B cell (primary cell): ENCODE measurements around the gene ZFPM1. TPM values are rescaled to one million over a fixed set of nuclear protein-coding genes. Genes with fewer than 3 reads are reported as not detected.
A peak's percentile ranks its signal among the peaks of the same experiment; 100 is the strongest.

Experiments
- ATAC-seq: fragments of 200-7000 bp; cut with Tn5 transposase; one replicate; pipeline ENCODE4 v1.10.0; 2021; ENCODE audit warnings: low read depth, mild to moderate bottlenecking, moderate number of reproducible peaks, moderate library complexity
- CTCF ChIA-PET: fragments of 350-600 bp; sonication (Branson Sonifier 250); formaldehyde crosslinking; loops from one replicate; lab custom pipeline; 2021; ENCODE audit warnings: antibody characterized with exemption, inconsistent platforms; lab: Charles Lee
- POLR2A ChIA-PET: fragments of 350-600 bp; sonication (Branson Sonifier 250); formaldehyde crosslinking; loops from one replicate; lab custom pipeline; 2021; ENCODE audit warnings: antibody characterized with exemption; lab: Charles Lee
- DNase-seq: peaks from one replicate; pipeline ENCODE4 v3.0.0; 2013
- H2AFZ ChIP-seq: 2 replicates; pipeline ENCODE4 v1.6.1; 2012; ENCODE audit warnings: mild to moderate bottlenecking, low read depth, low read length; ENCODE audit not compliant: insufficient read depth, poor library complexity, severe bottlenecking
- H3K27ac ChIP-seq, 2 donors: 1 replicate in 1 of 2; 2 replicates in 1 of 2; pipeline ENCODE4 v1.5.1; 2012 to 2013; ENCODE audit warnings: low read length in 2 of 2, mild to moderate bottlenecking in 2 of 2, moderate library complexity in 1 of 2
- H3K27me3 ChIP-seq, 4 experiments: fragments of 200-600 bp in 1 of 4; sonication (generic) in 1 of 4; replicated peaks in 1 of 4; 1 replicate in 2 of 4; 2 replicates in 2 of 4; pipeline versions ENCODE4 v1.6.1 to v1.7.0; 2013 to 2016; ENCODE audit warnings: low read length in 3 of 4, mild to moderate bottlenecking in 2 of 4, mixed read lengths in 1 of 4, moderate library complexity in 1 of 4; ENCODE audit not compliant: insufficient read depth in 4 of 4, control insufficient read depth in 3 of 4; ENCODE audit errors: control extremely low read depth in 1 of 4
- H3K36me3 ChIP-seq, 2 experiments: replicated peaks in 1 of 2; 1 replicate in 1 of 2; 2 replicates in 1 of 2; pipeline versions ENCODE4 v1.6.1 to v1.7.1; 2013; ENCODE audit warnings: low read length in 1 of 2; ENCODE audit not compliant: insufficient read depth in 2 of 2, control insufficient read depth in 1 of 2; ENCODE audit errors: control extremely low read depth in 1 of 2, extremely low read depth in 1 of 2
- H3K4me1 ChIP-seq, 2 donors: fragments of 200-600 bp in 1 of 2; sonication (generic) in 1 of 2; 1 replicate in 1 of 2; 2 replicates in 1 of 2; pipeline versions ENCODE4 v1.5.1 to v1.6.1; 2013 to 2017; ENCODE audit warnings: low read length in 2 of 2; ENCODE audit not compliant: control insufficient read depth in 2 of 2, insufficient read depth in 2 of 2
- H3K4me2 ChIP-seq: replicated peaks from 2 replicates; pipeline ENCODE3; 2012; ENCODE audit warnings: mild to moderate bottlenecking, low read depth, low read length; ENCODE audit not compliant: poor library complexity, severe bottlenecking
- H3K4me3 ChIP-seq, 5 experiments: fragments of 200-600 bp in 1 of 5; sonication (generic) in 1 of 5; 1 replicate in 3 of 5; 2 replicates in 2 of 5; pipeline versions ENCODE4 v1.5.1 to v1.7.0; 2011 to 2016; ENCODE audit warnings: low read length in 4 of 5, mild to moderate bottlenecking in 4 of 5, low read depth in 2 of 5, control low read depth in 1 of 5, moderate library complexity in 1 of 5; ENCODE audit not compliant: insufficient read depth in 1 of 5; ENCODE audit errors: control extremely low read depth in 1 of 5, extremely low read depth in 1 of 5
- H3K79me2 ChIP-seq: fragments of 200-600 bp; sonication (generic); one replicate; pipeline ENCODE4 v1.6.0; 2016; ENCODE audit warnings: low read length; ENCODE audit not compliant: control insufficient read depth, insufficient read depth
- H3K9ac ChIP-seq: fragments of 200-600 bp; sonication (generic); 2 replicates; pipeline ENCODE4 v1.6.1; 2017; ENCODE audit warnings: mild to moderate bottlenecking, low read length, moderate library complexity
- H3K9me3 ChIP-seq, 3 donors: one replicate each; pipeline versions ENCODE4 v1.6.1 to v1.7.1; 2013; ENCODE audit warnings: low read length in 2 of 3; ENCODE audit not compliant: control insufficient read depth in 2 of 3, insufficient read depth in 1 of 3; ENCODE audit errors: control extremely low read depth in 1 of 3
- H4K20me1 ChIP-seq: 2 replicates; pipeline ENCODE4 v1.6.0; 2012; ENCODE audit warnings: mild to moderate bottlenecking, low read length; ENCODE audit not compliant: insufficient read depth, control insufficient read depth, poor library complexity, severe bottlenecking
- H3K27ac Mint-ChIP-seq: one replicate; pipeline ENCODE4 v1.8.0; 2021; ENCODE audit warnings: mixed read lengths
- H3K27me3 Mint-ChIP-seq: one replicate; pipeline ENCODE4 v1.8.0; 2021; ENCODE audit warnings: mixed read lengths
- H3K4me1 Mint-ChIP-seq: one replicate; pipeline ENCODE4 v1.8.0; 2021; ENCODE audit warnings: mixed read lengths
- H3K4me3 Mint-ChIP-seq: one replicate; pipeline ENCODE4 v1.8.0; 2021; ENCODE audit warnings: mixed read lengths
- H3K9me3 Mint-ChIP-seq: one replicate; pipeline ENCODE4 v1.8.0; 2022; ENCODE audit warnings: mixed read lengths; ENCODE audit not compliant: insufficient read depth
- EZH2 ChIP-seq: IDR thresholded peaks from 2 replicates; pipeline ENCODE4 v1.6.1; 2012; ENCODE audit warnings: borderline replicate concordance, low read depth, mild to moderate bottlenecking, moderate library complexity, low read length; ENCODE audit not compliant: insufficient read depth, poor library complexity, severe bottlenecking
- WGBS: methylation state at CpG from one replicate; pipeline ENCODE4 v1.1.5; 2013; ENCODE audit warnings: missing lambda C conversion rate; ENCODE audit not compliant: insufficient coverage; 5-methylcytosine and 5-hydroxymethylcytosine counted together
- intact Hi-C: fragments of 100-400 bp; cut with micrococcal nuclease; formaldehyde crosslinking; loops from one replicate; pipeline ENCODE4 v1.10.0; 2022
- polyA plus RNA-seq: library from polyadenylated mRNA; depleted of rRNA; stranded (reverse); fragments of >200 nt; gene quantifications from 2 replicates; pipeline ENCODE4 v1.2.3, GENCODE V29; 2012
- total RNA-seq, 2 donors: library from RNA; stranded (reverse); fragments of 120-200 nt in 1 of 2; gene quantifications; 1 replicate in 1 of 2; 2 replicates in 1 of 2; pipeline versions ENCODE4 v1.2.3 to v1.2.4, GENCODE V29; 2013 to 2022
- TF ChIP-seq, protein P1 (sequence below): fragments of 200-600 bp; IDR thresholded peaks from one replicate; pipeline ENCODE4 v1.8.0; 2022; ENCODE audit warnings: antibody characterized with exemption, mild to moderate bottlenecking

The ZFPM1 gene
- total and polyA plus RNA-seq, 2 donors (not counting 1 experiment from before 2014, with no cell fraction given) = 4.3 to 34.6 TPM

DNA sequence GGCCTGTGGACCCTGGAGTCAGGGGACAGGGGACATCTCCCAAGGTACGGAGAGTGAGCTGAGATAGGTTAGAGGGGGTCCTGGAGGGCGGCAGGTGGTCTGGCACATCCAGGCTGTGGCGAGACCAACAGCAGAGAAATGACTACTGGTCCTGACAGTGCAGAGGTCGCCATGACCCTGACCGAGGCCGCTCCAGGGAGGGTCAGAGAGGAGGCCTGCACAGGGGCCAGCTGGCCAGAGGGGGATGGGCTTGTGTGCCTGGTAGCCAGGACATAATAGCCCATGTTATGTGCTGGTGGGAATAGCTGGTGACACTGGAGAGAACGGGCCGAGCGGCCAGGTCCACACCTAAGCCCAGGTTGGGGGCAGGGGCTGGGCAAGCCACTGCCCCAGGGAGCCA, 76.5 kb downstream of the ZFPM1 start:
- no peaks in the 10 kb centered on the region for H3K79me2 ChIP-seq
- no peak overlapping the region for H3K4me2 ChIP-seq
- H3K27me3 ChIP-seq = no peaks in the 10 kb centered on the region
- TF ChIP-seq, protein P1, sequence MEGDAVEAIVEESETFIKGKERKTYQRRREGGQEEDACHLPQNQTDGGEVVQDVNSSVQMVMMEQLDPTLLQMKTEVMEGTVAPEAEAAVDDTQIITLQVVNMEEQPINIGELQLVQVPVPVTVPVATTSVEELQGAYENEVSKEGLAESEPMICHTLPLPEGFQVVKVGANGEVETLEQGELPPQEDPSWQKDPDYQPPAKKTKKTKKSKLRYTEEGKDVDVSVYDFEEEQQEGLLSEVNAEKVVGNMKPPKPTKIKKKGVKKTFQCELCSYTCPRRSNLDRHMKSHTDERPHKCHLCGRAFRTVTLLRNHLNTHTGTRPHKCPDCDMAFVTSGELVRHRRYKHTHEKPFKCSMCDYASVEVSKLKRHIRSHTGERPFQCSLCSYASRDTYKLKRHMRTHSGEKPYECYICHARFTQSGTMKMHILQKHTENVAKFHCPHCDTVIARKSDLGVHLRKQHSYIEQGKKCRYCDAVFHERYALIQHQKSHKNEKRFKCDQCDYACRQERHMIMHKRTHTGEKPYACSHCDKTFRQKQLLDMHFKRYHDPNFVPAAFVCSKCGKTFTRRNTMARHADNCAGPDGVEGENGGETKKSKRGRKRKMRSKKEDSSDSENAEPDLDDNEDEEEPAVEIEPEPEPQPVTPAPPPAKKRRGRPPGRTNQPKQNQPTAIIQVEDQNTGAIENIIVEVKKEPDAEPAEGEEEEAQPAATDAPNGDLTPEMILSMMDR = no peak
- no peak for TF ChIP-seq EZH2
- no peaks in the 10 kb centered on the region for H3K9me3 ChIP-seq
- no peaks in the 10 kb centered on the region for H3K36me3 ChIP-seq
- H2AFZ ChIP-seq = no peak overlapping the region
- H3K27ac ChIP-seq = no peak overlapping the region
- intact Hi-C loops = no loop called here
- no peak overlapping the region for H3K9ac ChIP-seq
- H3K9me3 Mint-ChIP-seq = no peaks in the 10 kb centered on the region
- no peak overlapping the region for H3K4me3 ChIP-seq
- H3K4me1 ChIP-seq = peaks cover 0 to 6% of the 10 kb centered on the region in 2 donors
- peaks cover 5% of the 10 kb centered on the region for H3K4me1 Mint-ChIP-seq
- DNase-seq (no peak), ATAC-seq (no peak)
- POLR2A ChIA-PET = no interaction called here
- H3K27ac Mint-ChIP-seq = no peak overlapping the region
- CTCF ChIA-PET = interaction anchor here (1.4 kb wide), 1 partner anchor 89 kb away, joined by 3 read pairs; no protein-coding TSS in a partner anchor
- H3K27me3 Mint-ChIP-seq = no peaks in the 10 kb centered on the region
- 100% methylated on average over 9 of the region's 9 CpGs for WGBS
- H4K20me1 ChIP-seq = peaks cover 7% of the 10 kb centered on the region
- no peak overlapping the region for H3K4me3 Mint-ChIP-seq

DNA sequence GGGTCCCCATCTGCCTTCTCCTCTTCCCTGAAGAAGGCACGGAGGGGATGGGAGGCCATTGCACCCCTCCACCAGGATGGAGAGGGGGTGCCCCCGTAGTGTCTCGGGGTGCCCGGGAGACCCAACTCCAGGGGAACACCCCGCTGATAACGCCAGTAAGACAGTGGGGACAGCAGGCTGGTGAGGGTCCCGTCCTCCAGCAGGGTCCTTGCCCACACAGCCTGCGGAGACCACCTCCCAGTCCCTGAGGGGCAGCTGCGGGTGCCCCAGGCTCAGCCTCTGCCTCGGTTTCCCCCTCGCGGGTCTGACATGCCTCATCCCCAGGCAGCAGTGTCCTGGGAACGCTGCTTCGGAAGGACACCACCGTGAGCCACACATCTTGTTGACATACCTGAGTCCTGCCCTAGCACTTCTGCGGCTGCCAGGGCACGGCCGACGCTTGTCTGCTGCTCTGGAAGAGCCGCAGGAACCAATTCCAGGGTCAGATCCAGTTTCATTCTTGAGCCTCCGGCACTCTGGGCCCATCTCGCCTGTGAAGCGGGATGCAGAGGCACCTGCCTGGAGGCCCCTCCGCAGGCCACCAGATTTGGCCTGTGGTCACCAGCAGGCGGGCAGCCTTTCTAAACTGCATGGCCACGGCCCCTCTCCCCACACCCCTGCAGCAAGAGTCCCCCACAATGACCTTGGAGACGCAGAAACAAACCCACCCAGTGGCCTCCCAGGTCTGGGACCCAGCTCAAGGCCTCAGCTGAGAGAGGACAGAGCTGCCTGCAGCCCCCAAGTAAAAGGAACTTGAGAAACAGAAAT, 77.2 kb downstream of the ZFPM1 start:
- intact Hi-C loops = no loop called here
- Mint-ChIP-seq H3K27ac (peak overlapping the region; percentile 20), H3K27me3 (no peaks in the 10 kb centered on the region), H3K4me1 (peaks cover 6% of the 10 kb centered on the region), H3K9me3 (no peaks in the 10 kb centered on the region), H3K4me3 (no peak overlapping the region)
- ChIA-PET POLR2A (no interaction called here), CTCF (interaction anchor here (1.4 kb wide), 1 partner anchor 89 kb away, joined by 3 read pairs; no protein-coding TSS in a partner anchor)
- H3K4me2 ChIP-seq = no peak overlapping the region
- DNase-seq = no peak
- no peak overlapping the region for H2AFZ ChIP-seq
- no peak overlapping the region for H3K27ac ChIP-seq
- WGBS = 93% methylated on average over 26 of the region's 27 CpGs
- TF ChIP-seq, protein P1 = no peak
- no peak for TF ChIP-seq EZH2
- H3K27me3 ChIP-seq = no peaks in the 10 kb centered on the region
- H3K36me3 ChIP-seq = peaks cover 0 to 2% of the 10 kb centered on the region in 2 experiments
- peaks cover 5 to 11% of the 10 kb centered on the region in 2 donors for H3K4me1 ChIP-seq
- no peak overlapping the region for H3K4me3 ChIP-seq
- no peak for ATAC-seq
- no peak overlapping the region for H3K9ac ChIP-seq
- H3K9me3 ChIP-seq = no peaks in the 10 kb centered on the region
- H3K79me2 ChIP-seq = peaks cover 5% of the 10 kb centered on the region
- H4K20me1 ChIP-seq = peaks cover 13% of the 10 kb centered on the region
